ENCODE results near the gene WWOX.

DNA sequence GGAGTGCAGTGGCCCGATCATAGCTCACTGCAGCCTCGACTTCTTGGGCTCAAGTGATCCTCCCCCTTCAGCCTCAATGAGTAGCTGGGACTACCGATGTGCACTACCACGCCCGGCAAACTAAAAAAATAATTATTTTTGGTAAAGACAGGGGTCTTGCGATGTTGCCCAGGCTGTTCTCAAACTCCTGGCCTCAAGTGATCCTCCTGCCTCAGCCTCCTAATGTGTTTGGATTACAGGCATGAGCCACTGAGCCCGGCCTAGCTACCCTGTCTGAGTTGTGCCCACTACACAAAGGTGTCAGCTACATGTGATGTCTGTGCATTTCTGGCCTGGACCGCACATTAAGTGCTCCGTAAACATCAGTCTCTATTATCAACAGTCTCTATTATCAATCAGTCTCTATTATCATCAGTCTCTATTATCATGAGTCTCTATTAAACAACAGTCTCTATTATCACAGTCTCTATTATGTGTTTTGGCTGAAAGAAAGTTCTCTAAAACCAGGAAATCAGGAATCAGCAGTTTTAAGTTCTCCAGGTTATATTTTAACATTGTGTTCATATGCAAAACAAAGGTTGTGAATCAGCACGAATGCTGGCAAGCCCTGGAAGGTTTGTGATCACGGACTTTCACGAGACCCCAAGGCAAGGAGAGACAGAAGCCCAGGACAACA, 721 bp upstream of the WWOX start:
- TF ChIP-seq, protein P1, sequence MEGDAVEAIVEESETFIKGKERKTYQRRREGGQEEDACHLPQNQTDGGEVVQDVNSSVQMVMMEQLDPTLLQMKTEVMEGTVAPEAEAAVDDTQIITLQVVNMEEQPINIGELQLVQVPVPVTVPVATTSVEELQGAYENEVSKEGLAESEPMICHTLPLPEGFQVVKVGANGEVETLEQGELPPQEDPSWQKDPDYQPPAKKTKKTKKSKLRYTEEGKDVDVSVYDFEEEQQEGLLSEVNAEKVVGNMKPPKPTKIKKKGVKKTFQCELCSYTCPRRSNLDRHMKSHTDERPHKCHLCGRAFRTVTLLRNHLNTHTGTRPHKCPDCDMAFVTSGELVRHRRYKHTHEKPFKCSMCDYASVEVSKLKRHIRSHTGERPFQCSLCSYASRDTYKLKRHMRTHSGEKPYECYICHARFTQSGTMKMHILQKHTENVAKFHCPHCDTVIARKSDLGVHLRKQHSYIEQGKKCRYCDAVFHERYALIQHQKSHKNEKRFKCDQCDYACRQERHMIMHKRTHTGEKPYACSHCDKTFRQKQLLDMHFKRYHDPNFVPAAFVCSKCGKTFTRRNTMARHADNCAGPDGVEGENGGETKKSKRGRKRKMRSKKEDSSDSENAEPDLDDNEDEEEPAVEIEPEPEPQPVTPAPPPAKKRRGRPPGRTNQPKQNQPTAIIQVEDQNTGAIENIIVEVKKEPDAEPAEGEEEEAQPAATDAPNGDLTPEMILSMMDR (conservative IDR thresholded peaks at IDR 0.05): no peak
- no peak for TF ChIP-seq EZH2 (IDR thresholded peaks at IDR 0.05; ENCODE audit: low read depth)

Measured in PC-9 (cell line).